CD4-positive, alpha-beta T cell (primary cell): ENCODE results near the gene TMEM87A. TPM values are rescaled to one million over a fixed set of nuclear protein-coding genes. Genes with fewer than 3 reads are reported as not detected.

Experiments used
- ATAC-seq: fragments of 200-7000 bp; cut with Tn5 transposase; one replicate; pipeline ENCODE4 v1.10.0; 2022; ENCODE audit warnings: mild to moderate bottlenecking; ENCODE audit not compliant: poor library complexity
- CTCF ChIA-PET: fragments of 350-600 bp; sonication (Branson Sonifier 250); formaldehyde crosslinking; loops from one replicate; lab custom pipeline; 2021; ENCODE audit warnings: antibody characterized with exemption, inconsistent platforms; lab: Charles Lee
- POLR2A ChIA-PET: fragments of 350-600 bp; sonication (Branson Sonifier 250); formaldehyde crosslinking; loops from one replicate; lab custom pipeline; 2021; ENCODE audit warnings: antibody characterized with exemption, inconsistent platforms; lab: Charles Lee
- DNase-seq, 14 experiments: peaks; one replicate each; pipeline ENCODE4 v3.0.0-alpha.2; 2013 to 2020; ENCODE audit warnings: mixed read lengths in 2 of 14
- H3K27ac ChIP-seq, 2 donors: one replicate each; pipeline versions ENCODE4 v1.5.1 to v1.7.0; 2013; ENCODE audit warnings: low read length in 2 of 2, low read depth in 1 of 2, mild to moderate bottlenecking in 1 of 2
- H3K27me3 ChIP-seq, 2 experiments: 1 replicate in 1 of 2; 2 replicates in 1 of 2; pipeline versions ENCODE4 v1.6.1 to v1.7.0; 2013; ENCODE audit warnings: low read length in 2 of 2, control low read depth in 1 of 2, mild to moderate bottlenecking in 1 of 2, moderate library complexity in 1 of 2; ENCODE audit not compliant: insufficient read depth in 2 of 2, control insufficient read depth in 1 of 2
- H3K36me3 ChIP-seq: one replicate; pipeline ENCODE4 v1.6.1; 2013; ENCODE audit warnings: low read length, control low read depth; ENCODE audit not compliant: insufficient read depth
- H3K4me1 ChIP-seq: one replicate; pipeline ENCODE4 v1.6.1; 2013; ENCODE audit warnings: low read length, control low read depth; ENCODE audit not compliant: insufficient read depth
- H3K4me3 ChIP-seq: one replicate; pipeline ENCODE4 v1.5.1; 2013; ENCODE audit warnings: mild to moderate bottlenecking, low read length, moderate library complexity
- H3K9me3 ChIP-seq, 2 experiments: 1 replicate in 1 of 2; 2 replicates in 1 of 2; pipeline versions ENCODE4 v1.6.1 to v1.7.0; 2013; ENCODE audit warnings: low read length in 2 of 2, mild to moderate bottlenecking in 2 of 2, control low read depth in 1 of 2, moderate library complexity in 1 of 2; ENCODE audit not compliant: control insufficient read depth in 1 of 2, insufficient read depth in 1 of 2
- H3K27ac Mint-ChIP-seq: one replicate; pipeline ENCODE4 v1.8.0; 2020; ENCODE audit warnings: mixed read lengths
- H3K27me3 Mint-ChIP-seq: one replicate; pipeline ENCODE4 v1.8.0; 2021; ENCODE audit warnings: mixed read lengths
- H3K36me3 Mint-ChIP-seq: one replicate; pipeline ENCODE4 v1.8.0; 2021; ENCODE audit warnings: low read depth, mixed read lengths
- H3K4me1 Mint-ChIP-seq: one replicate; pipeline ENCODE4 v1.8.0; 2021; ENCODE audit warnings: low read depth, mixed read lengths
- H3K4me3 Mint-ChIP-seq: one replicate; pipeline ENCODE4 v1.8.0; 2020; ENCODE audit warnings: mild to moderate bottlenecking, mixed read lengths
- H3K9me3 Mint-ChIP-seq: one replicate; pipeline ENCODE4 v1.8.0; 2020; ENCODE audit warnings: mixed read lengths
- intact Hi-C, 2 experiments: fragments of 100-400 bp; cut with DNase I in 1 of 2; cut with micrococcal nuclease in 1 of 2; formaldehyde crosslinking; loops; one replicate each; pipeline versions ENCODE4 v1.15.1 to v1.9.0; 2023 to 2025; cut with DNase I, micrococcal nuclease
- total RNA-seq, 174 experiments: library from RNA in 2 of 174; stranded (reverse) in 2 of 174; gene quantifications; one replicate each; pipeline ENCODE4 v1.2.3 and lab custom pipeline; 2021 to 2026
- TF ChIP-seq, protein P1 (sequence below): fragments of 200-600 bp; IDR thresholded peaks from one replicate; pipeline ENCODE4 v1.8.0; 2022; ENCODE audit warnings: antibody characterized with exemption, mild to moderate bottlenecking

The TMEM87A gene
- total RNA-seq, 2 experiments from 2014 or later: 48.7 to 51.4 TPM

DNA sequence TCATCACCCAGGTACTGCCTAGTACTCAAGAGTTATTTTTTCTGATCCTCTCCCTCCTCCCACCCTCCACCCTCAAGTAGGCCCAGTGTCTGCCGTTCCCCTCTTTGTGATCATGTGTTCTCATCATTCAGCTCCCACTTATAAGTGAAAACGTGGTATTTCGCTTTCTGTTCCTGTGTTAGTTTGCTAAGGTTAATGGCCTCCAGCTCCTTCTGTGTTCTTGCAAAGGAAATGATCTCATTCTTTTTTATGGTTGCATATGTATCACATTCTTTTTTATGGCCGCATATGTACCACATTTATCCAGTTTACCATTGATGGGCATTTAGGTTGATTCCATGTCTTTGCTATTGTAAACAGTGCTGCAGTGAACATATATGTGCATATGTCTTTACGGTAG lies 8.4 kb downstream of the TMEM87A start:
- TF ChIP-seq, protein P1, sequence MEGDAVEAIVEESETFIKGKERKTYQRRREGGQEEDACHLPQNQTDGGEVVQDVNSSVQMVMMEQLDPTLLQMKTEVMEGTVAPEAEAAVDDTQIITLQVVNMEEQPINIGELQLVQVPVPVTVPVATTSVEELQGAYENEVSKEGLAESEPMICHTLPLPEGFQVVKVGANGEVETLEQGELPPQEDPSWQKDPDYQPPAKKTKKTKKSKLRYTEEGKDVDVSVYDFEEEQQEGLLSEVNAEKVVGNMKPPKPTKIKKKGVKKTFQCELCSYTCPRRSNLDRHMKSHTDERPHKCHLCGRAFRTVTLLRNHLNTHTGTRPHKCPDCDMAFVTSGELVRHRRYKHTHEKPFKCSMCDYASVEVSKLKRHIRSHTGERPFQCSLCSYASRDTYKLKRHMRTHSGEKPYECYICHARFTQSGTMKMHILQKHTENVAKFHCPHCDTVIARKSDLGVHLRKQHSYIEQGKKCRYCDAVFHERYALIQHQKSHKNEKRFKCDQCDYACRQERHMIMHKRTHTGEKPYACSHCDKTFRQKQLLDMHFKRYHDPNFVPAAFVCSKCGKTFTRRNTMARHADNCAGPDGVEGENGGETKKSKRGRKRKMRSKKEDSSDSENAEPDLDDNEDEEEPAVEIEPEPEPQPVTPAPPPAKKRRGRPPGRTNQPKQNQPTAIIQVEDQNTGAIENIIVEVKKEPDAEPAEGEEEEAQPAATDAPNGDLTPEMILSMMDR: no peak
- CTCF ChIA-PET: no interaction called here
- no peak overlapping the region for H3K4me3 ChIP-seq
- ATAC-seq: no peak
- no peaks in the 10 kb centered on the region for H3K9me3 ChIP-seq
- H3K9me3 Mint-ChIP-seq: no peaks in the 10 kb centered on the region
- peaks cover 88% of the 10 kb centered on the region for H3K36me3 Mint-ChIP-seq
- no peak overlapping the region for H3K27ac ChIP-seq
- H3K36me3 ChIP-seq: peaks cover 74% of the 10 kb centered on the region
- H3K27me3 ChIP-seq: no peaks in the 10 kb centered on the region
- DNase-seq: no peak
- peaks cover 4% of the 10 kb centered on the region for H3K4me1 ChIP-seq
- peaks cover 27% of the 10 kb centered on the region for H3K4me1 Mint-ChIP-seq
- POLR2A ChIA-PET: interaction anchor here (0.7 to 1.3 kb wide), 2 partner anchors 8 to 356 kb away, joined by 3 to 5 read pairs; partner anchors contain the start of genes GANC and TMEM87A
- H3K27me3 Mint-ChIP-seq: no peaks in the 10 kb centered on the region
- H3K27ac Mint-ChIP-seq: no peak overlapping the region
- intact Hi-C loops: no loop called here
- H3K4me3 Mint-ChIP-seq: no peak overlapping the region

DNA sequence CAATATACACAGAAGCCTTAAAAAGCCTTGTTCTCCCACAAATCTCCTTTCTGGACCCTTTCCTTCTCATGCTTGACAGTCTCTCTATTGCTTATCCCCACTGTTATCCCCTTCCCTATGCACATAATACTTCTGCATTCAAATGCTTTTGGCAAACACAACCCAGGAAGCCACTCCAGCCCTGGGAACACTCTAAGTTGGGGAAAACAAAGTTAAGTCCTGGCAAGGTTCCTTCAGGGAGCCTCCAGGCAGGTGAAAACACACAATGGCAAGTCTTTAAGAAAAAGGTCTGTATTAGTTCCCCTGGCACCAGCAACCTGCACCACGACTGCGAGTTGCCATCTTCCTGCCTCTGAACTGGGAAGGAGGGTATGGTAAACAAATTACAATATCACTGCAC lies 19.9 kb downstream of the TMEM87A start:
- Histone ChIP-seq H3K27me3 (no peaks in the 10 kb centered on the region), H3K27ac (no peak overlapping the region), H3K4me3 (no peak overlapping the region), H3K36me3 (peaks cover 44% of the 10 kb centered on the region), H3K9me3 (peaks cover 0 to 6% of the 10 kb centered on the region in 2 experiments), H3K4me1 (no peaks in the 10 kb centered on the region)
- peaks cover 7% of the 10 kb centered on the region for H3K9me3 Mint-ChIP-seq
- no peaks in the 10 kb centered on the region for H3K27me3 Mint-ChIP-seq
- H3K4me1 Mint-ChIP-seq: peaks cover 7% of the 10 kb centered on the region
- DNase-seq (no peak), ATAC-seq (no peak)
- H3K27ac Mint-ChIP-seq: no peak overlapping the region
- POLR2A ChIA-PET: interaction anchor here (1.9 kb wide), 1 partner anchor 20 kb away, joined by 8 read pairs; the partner anchor contains the start of genes GANC and TMEM87A
- intact Hi-C loops: no loop called here
- CTCF ChIA-PET: no interaction called here
- H3K4me3 Mint-ChIP-seq: no peak overlapping the region
- peaks cover 54% of the 10 kb centered on the region for H3K36me3 Mint-ChIP-seq
- TF ChIP-seq, protein P1: no peak

DNA sequence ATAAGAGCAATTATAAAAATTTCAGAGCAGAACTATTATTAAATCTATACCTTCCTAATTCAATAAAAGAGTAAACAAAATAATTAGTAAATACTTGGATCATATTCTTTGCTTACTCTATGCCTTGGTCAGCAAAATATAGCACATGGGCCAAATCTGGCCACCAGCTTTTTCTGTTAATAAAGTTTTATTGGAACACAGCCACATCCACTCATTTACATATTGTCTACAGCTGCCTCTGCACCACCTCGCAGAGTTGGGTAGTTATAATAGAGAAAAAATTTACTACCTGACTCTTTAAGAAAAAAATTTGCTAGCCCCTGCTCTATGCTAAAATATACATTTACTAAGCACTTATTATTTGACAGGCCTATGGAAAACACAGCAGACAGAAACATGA lies 32.4 kb downstream of the TMEM87A start:
- Histone ChIP-seq H3K36me3 (peaks cover 61% of the 10 kb centered on the region), H3K27ac (no peak overlapping the region), H3K27me3 (no peaks in the 10 kb centered on the region), H3K4me1 (no peaks in the 10 kb centered on the region), H3K9me3 (no peaks in the 10 kb centered on the region), H3K4me3 (no peak overlapping the region)
- H3K4me3 Mint-ChIP-seq: no peak overlapping the region
- H3K27me3 Mint-ChIP-seq: no peaks in the 10 kb centered on the region
- intact Hi-C loops: no loop called here
- peaks cover 6% of the 10 kb centered on the region for H3K4me1 Mint-ChIP-seq
- CTCF ChIA-PET: no interaction called here
- H3K27ac Mint-ChIP-seq: no peak overlapping the region
- TF ChIP-seq, protein P1: no peak
- POLR2A ChIA-PET: interaction anchor here (0.6 kb wide), 1 partner anchor 17 kb away, joined by 4 read pairs; no protein-coding TSS in a partner anchor
- DNase-seq: no peak
- H3K36me3 Mint-ChIP-seq: peaks cover 72% of the 10 kb centered on the region
- ATAC-seq: no peak
- H3K9me3 Mint-ChIP-seq: no peaks in the 10 kb centered on the region
